Stimulated activated CD4-positive, alpha-beta T cell treated with anti-CD3 and anti-CD28 coated beads, Interleukin-2, amount 100 ng/mL, for 4 hours (primary cell): Measurements from ENCODE around the gene CPSF4.

Experiments
- DNase-seq: peaks from one replicate; pipeline ENCODE4 v3.0.0-alpha.2; 2020; ENCODE audit warnings: low read depth

CPSF4 gene

GRCh38 chr7:99449326-99449725 is 10.6 kb downstream of the CPSF4 start:
- DNase-seq, result no peak

- no peak for DNase-seq
These were observed 13.2 kb downstream of the CPSF4 start for GRCh38 chr7:99451936-99452335.

- no peak for DNase-seq
These were observed 13.8 kb downstream of the CPSF4 start for GRCh38 chr7:99452541-99452940.

GRCh38 chr7:99453105-99453504 is 14.4 kb downstream of the CPSF4 start:
- DNase-seq, result no peak

- no peak for DNase-seq
These were observed 17.1 kb downstream of the CPSF4 start for GRCh38 chr7:99455874-99456273.

- no peak for DNase-seq
These were observed 17.5 kb downstream of the CPSF4 start for GRCh38 chr7:99456288-99456687.

- DNase-seq, result no peak
These were observed 18.4 kb downstream of the CPSF4 start for GRCh38 chr7:99457050-99457649.

- no peak for DNase-seq
These were observed 19.1 kb downstream of the CPSF4 start for GRCh38 chr7:99457650-99458493.

- DNase-seq, result no peak
These were observed 20.3 kb downstream of the CPSF4 start for GRCh38 chr7:99459087-99459486.

GRCh38 chr7:99460651-99461050 is 21.9 kb downstream of the CPSF4 start:
- no peak for DNase-seq

GRCh38 chr7:99461221-99461620 is 22.5 kb downstream of the CPSF4 start:
- no peak for DNase-seq

- no peak for DNase-seq
These were observed 26.7 kb downstream of the CPSF4 start for GRCh38 chr7:99465421-99465768.

GRCh38 chr7:99468336-99468918 is 29.7 kb downstream of the CPSF4 start:
- DNase-seq, result no peak

GRCh38 chr7:99469381-99470065 is 30.8 kb downstream of the CPSF4 start:
- DNase-seq, result no peak

- peak; percentile 97 for DNase-seq
These were observed 34.0 kb downstream of the CPSF4 start, which contains the start of gene ZNF789 for GRCh38 chr7:99472561-99473314. TSS of gene ZNF789 (plus strand) at chr7:99472890. CDS start at chr7:99476457, 3,567 bp downstream.

- no peak for DNase-seq
These were observed 34.5 kb downstream of the CPSF4 start for GRCh38 chr7:99473315-99473596.

- no peak for DNase-seq
These were observed 37.4 kb downstream of the CPSF4 start for GRCh38 chr7:99476107-99476506.

- DNase-seq, result no peak
These were observed 40.0 kb downstream of the CPSF4 start for GRCh38 chr7:99478464-99479440.

- no peak for DNase-seq
These were observed 46.4 kb downstream of the CPSF4 start for GRCh38 chr7:99485094-99485493.

GRCh38 chr7:99489235-99489634 is 50.5 kb downstream of the CPSF4 start:
- no peak for DNase-seq

GRCh38 chr7:99490878-99491277 is 52.1 kb downstream of the CPSF4 start:
- no peak for DNase-seq
